ENCODE measurements around the gene FAM76B.

DNA sequence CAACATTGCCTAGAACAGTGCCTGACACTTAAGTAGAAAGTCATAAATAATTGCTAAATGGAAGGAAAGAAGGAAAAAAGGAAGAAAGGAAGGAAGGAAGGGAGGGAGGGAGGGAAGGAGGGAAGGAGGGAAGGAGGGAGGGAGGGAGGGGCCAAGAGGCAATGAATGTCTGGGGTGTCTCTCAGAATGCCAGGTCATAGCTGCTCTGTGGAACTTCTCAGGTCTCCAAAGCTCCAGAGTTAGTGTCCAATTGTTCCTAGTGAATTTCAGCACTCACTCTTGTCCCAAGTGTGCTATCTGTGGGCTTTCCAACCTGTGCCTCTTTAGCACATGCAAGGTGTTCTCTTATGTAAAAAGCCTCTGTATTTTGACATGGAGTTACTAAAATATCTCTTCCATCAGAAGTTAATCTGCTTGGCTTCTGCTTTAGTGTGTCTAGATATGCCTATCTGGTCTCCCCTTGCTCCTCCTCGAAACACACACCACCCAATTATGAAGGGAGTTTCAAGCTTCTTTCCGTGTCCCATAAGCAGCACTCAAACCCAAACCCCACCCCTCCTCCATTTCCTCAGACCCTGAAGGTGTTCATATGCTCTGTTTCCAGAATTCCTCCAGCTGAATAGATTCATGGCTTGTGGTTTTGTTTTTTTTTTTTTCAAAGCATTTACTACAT is 56.5 kb downstream of the FAM76B start:
- TF ChIP-seq, protein P1, sequence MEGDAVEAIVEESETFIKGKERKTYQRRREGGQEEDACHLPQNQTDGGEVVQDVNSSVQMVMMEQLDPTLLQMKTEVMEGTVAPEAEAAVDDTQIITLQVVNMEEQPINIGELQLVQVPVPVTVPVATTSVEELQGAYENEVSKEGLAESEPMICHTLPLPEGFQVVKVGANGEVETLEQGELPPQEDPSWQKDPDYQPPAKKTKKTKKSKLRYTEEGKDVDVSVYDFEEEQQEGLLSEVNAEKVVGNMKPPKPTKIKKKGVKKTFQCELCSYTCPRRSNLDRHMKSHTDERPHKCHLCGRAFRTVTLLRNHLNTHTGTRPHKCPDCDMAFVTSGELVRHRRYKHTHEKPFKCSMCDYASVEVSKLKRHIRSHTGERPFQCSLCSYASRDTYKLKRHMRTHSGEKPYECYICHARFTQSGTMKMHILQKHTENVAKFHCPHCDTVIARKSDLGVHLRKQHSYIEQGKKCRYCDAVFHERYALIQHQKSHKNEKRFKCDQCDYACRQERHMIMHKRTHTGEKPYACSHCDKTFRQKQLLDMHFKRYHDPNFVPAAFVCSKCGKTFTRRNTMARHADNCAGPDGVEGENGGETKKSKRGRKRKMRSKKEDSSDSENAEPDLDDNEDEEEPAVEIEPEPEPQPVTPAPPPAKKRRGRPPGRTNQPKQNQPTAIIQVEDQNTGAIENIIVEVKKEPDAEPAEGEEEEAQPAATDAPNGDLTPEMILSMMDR (IDR thresholded peaks at IDR 0.05; ENCODE audit: low read depth, low read length) = no peak
- no peak for TF ChIP-seq POLR2A (IDR thresholded peaks at IDR 0.05; ENCODE audit: extremely low read depth, insufficient read length)
- TF ChIP-seq, protein P2, sequence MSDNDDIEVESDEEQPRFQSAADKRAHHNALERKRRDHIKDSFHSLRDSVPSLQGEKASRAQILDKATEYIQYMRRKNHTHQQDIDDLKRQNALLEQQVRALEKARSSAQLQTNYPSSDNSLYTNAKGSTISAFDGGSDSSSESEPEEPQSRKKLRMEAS (IDR thresholded peaks at IDR 0.05; ENCODE audit: low read depth, low read length) = no peak
